ENCODE data around the gene GTPBP3. TPM values are rescaled to one million over a fixed set of nuclear protein-coding genes. Genes with fewer than 3 reads are reported as not detected.

GTPBP3 gene
- total and polyA plus RNA-seq, 2 of the 13 experiments (the other 11 are each of a cell fraction or from before 2014, with no cell fraction given): 17.5 to 30.0 TPM

DNA sequence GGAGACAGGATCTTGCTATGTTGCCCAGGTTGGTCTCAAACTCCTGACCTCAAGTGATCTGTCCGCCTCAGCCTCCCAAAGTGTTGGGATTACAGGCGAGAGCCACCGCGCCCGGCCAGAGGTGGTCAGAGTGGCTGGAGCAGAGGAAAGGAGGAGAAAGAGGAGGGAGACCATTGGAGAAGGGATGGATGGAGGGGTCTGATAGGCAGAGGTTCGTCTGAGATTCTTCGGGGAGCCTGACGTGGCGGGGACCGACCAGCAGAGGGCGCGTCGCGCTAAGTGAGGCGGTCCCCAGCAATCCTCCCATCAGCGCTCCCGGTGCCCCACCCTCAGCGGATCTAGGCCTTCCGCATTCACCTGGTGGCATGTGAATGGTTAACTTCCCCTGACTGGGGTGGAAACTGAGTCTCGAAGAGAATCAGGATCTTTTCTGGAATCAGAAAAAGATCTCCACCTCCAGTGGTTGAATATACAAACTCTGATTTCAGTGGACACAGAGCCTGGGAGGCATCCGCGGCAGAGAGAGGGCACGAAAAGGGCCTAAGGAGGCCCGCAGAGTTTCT lies 8.8 kb downstream of the GTPBP3 start (continued):
- TF ChIP-seq ZBTB38 (CRISPR knock-in tag; IDR thresholded peaks at IDR 0.05): peak; percentile 42; the same call in 1 of the 2 replicates
- 0 out of 2 replicates have a peak, but pooled peaks have one; percentile 61 for TF ChIP-seq CCDC6 (CRISPR knock-in tag; IDR thresholded peaks at IDR 0.05)
- TF ChIP-seq ZNF205 (CRISPR knock-in tag; IDR thresholded peaks at IDR 0.05): 0 out of 2 replicates have a peak, but pooled peaks have one; percentile 42
- TF ChIP-seq, protein P1, sequence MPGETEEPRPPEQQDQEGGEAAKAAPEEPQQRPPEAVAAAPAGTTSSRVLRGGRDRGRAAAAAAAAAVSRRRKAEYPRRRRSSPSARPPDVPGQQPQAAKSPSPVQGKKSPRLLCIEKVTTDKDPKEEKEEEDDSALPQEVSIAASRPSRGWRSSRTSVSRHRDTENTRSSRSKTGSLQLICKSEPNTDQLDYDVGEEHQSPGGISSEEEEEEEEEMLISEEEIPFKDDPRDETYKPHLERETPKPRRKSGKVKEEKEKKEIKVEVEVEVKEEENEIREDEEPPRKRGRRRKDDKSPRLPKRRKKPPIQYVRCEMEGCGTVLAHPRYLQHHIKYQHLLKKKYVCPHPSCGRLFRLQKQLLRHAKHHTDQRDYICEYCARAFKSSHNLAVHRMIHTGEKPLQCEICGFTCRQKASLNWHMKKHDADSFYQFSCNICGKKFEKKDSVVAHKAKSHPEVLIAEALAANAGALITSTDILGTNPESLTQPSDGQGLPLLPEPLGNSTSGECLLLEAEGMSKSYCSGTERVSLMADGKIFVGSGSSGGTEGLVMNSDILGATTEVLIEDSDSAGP (CRISPR knock-in tag; IDR thresholded peaks at IDR 0.05; ENCODE audit: borderline replicate concordance): peak; percentile 43; the same call in 1 of the 2 replicates
- peak; percentile 45; the same call in 1 of the 2 replicates for TF ChIP-seq ZNF124 (CRISPR knock-in tag; IDR thresholded peaks at IDR 0.05)
- TF ChIP-seq SALL1 (CRISPR knock-in tag; IDR thresholded peaks at IDR 0.05): peak; percentile 27; the same call in 1 of the 2 replicates
- no peak for TF ChIP-seq JUNB (CRISPR knock-in tag; IDR thresholded peaks at IDR 0.05; ENCODE audit: borderline replicate concordance)
- TF ChIP-seq, protein P2, sequence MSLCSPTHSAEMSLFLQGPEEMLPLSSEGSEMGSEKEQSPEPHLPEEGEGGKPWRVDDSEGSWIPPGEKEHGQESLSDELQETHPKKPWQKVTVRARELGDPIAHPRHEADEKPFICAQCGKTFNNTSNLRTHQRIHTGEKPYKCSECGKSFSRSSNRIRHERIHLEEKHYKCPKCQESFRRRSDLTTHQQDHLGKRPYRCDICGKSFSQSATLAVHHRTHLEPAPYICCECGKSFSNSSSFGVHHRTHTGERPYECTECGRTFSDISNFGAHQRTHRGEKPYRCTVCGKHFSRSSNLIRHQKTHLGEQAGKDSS (CRISPR knock-in tag; IDR thresholded peaks at IDR 0.05; ENCODE audit: borderline replicate concordance, low read depth): peak; percentile 53; the same call in 1 of the 2 replicates
- TF ChIP-seq, protein P3, sequence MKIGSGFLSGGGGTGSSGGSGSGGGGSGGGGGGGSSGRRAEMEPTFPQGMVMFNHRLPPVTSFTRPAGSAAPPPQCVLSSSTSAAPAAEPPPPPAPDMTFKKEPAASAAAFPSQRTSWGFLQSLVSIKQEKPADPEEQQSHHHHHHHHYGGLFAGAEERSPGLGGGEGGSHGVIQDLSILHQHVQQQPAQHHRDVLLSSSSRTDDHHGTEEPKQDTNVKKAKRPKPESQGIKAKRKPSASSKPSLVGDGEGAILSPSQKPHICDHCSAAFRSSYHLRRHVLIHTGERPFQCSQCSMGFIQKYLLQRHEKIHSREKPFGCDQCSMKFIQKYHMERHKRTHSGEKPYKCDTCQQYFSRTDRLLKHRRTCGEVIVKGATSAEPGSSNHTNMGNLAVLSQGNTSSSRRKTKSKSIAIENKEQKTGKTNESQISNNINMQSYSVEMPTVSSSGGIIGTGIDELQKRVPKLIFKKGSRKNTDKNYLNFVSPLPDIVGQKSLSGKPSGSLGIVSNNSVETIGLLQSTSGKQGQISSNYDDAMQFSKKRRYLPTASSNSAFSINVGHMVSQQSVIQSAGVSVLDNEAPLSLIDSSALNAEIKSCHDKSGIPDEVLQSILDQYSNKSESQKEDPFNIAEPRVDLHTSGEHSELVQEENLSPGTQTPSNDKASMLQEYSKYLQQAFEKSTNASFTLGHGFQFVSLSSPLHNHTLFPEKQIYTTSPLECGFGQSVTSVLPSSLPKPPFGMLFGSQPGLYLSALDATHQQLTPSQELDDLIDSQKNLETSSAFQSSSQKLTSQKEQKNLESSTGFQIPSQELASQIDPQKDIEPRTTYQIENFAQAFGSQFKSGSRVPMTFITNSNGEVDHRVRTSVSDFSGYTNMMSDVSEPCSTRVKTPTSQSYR (CRISPR knock-in tag; IDR thresholded peaks at IDR 0.05; ENCODE audit: borderline replicate concordance): no peak
- TF ChIP-seq, protein P4, sequence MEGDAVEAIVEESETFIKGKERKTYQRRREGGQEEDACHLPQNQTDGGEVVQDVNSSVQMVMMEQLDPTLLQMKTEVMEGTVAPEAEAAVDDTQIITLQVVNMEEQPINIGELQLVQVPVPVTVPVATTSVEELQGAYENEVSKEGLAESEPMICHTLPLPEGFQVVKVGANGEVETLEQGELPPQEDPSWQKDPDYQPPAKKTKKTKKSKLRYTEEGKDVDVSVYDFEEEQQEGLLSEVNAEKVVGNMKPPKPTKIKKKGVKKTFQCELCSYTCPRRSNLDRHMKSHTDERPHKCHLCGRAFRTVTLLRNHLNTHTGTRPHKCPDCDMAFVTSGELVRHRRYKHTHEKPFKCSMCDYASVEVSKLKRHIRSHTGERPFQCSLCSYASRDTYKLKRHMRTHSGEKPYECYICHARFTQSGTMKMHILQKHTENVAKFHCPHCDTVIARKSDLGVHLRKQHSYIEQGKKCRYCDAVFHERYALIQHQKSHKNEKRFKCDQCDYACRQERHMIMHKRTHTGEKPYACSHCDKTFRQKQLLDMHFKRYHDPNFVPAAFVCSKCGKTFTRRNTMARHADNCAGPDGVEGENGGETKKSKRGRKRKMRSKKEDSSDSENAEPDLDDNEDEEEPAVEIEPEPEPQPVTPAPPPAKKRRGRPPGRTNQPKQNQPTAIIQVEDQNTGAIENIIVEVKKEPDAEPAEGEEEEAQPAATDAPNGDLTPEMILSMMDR (CRISPR knock-in tag; IDR thresholded peaks at IDR 0.05): peak; percentile 96
- TF ChIP-seq TRAFD1 (CRISPR knock-in tag; IDR thresholded peaks at IDR 0.05; ENCODE audit: borderline replicate concordance): peak; percentile 44; the same call in 1 of the 2 replicates
- 0 out of 2 replicates have a peak, but pooled peaks have one; percentile 65 for TF ChIP-seq HOXA5 (CRISPR knock-in tag; IDR thresholded peaks at IDR 0.05)
- 0 out of 2 replicates have a peak, but pooled peaks have one; percentile 17 for TF ChIP-seq ZNF746 (CRISPR knock-in tag; IDR thresholded peaks at IDR 0.05)
- no peak for TF ChIP-seq SRSF9 (IDR thresholded peaks at IDR 0.05; ENCODE audit: borderline replicate concordance, insufficient read depth, low read depth, low read length, poor library complexity, severe bottlenecking)
- TF ChIP-seq HOMEZ (CRISPR knock-in tag; IDR thresholded peaks at IDR 0.05; ENCODE audit: low read depth): no peak
- 0 out of 2 replicates have a peak, but pooled peaks have one; percentile 29 for TF ChIP-seq YEATS4 (CRISPR knock-in tag; IDR thresholded peaks at IDR 0.05; ENCODE audit: borderline replicate concordance)
- no peak for TF ChIP-seq ZKSCAN1 (IDR thresholded peaks at IDR 0.05; ENCODE audit: low read length)
